ENCODE results near the gene SMIM21.

Gene SMIM21

GRCh38 chr18:75455249-75456198 lies 28.0 kb upstream of the SMIM21 start:
- H3K4me1 ChIP-seq (ENCODE audit: control insufficient read depth, insufficient read depth, low read length): peaks cover 2% of the 10 kb centered on the region
- peak overlapping the region; percentile 61 for H3K4me3 ChIP-seq (ENCODE audit: low read length)
- no peak overlapping the region for H3K9ac ChIP-seq (ENCODE audit: low read length)
- peak overlapping the region; percentile 55 for H3K27ac ChIP-seq (ENCODE audit: low read depth, low read length)
- H3K27me3 ChIP-seq (ENCODE audit: control insufficient read depth, insufficient read depth, low read length): peaks cover 7% of the 10 kb centered on the region
- H3K36me3 ChIP-seq (ENCODE audit: control insufficient read depth, insufficient read depth, low read length): no peaks in the 10 kb centered on the region

GRCh38 chr18:75454022-75454795 lies 26.7 kb upstream of the SMIM21 start:
- no peak overlapping the region for H3K4me3 ChIP-seq (ENCODE audit: low read length)
- no peak overlapping the region for H3K27ac ChIP-seq (ENCODE audit: low read depth, low read length)
- peaks cover 2% of the 10 kb centered on the region for H3K4me1 ChIP-seq (ENCODE audit: control insufficient read depth, insufficient read depth, low read length)
- H3K9ac ChIP-seq (ENCODE audit: low read length): no peak overlapping the region
- peaks cover 7% of the 10 kb centered on the region for H3K27me3 ChIP-seq (ENCODE audit: control insufficient read depth, insufficient read depth, low read length)
- H3K36me3 ChIP-seq (ENCODE audit: control insufficient read depth, insufficient read depth, low read length): no peaks in the 10 kb centered on the region

- H3K9ac ChIP-seq (ENCODE audit: low read length): no peak overlapping the region
- no peaks in the 10 kb centered on the region for H3K4me1 ChIP-seq (ENCODE audit: control insufficient read depth, insufficient read depth, low read length)
- H3K4me3 ChIP-seq (ENCODE audit: low read length): no peak overlapping the region
- no peaks in the 10 kb centered on the region for H3K36me3 ChIP-seq (ENCODE audit: control insufficient read depth, insufficient read depth, low read length)
- no peak overlapping the region for H3K27ac ChIP-seq (ENCODE audit: low read depth, low read length)
- no peaks in the 10 kb centered on the region for H3K27me3 ChIP-seq (ENCODE audit: control insufficient read depth, insufficient read depth, low read length)
Observed at GRCh38 chr18:75450906-75451305, 23.4 kb upstream of the SMIM21 start.

GRCh38 chr18:75441896-75442295 lies 14.4 kb upstream of the SMIM21 start:
- no peaks in the 10 kb centered on the region for H3K4me1 ChIP-seq (ENCODE audit: control insufficient read depth, insufficient read depth, low read length)
- H3K27ac ChIP-seq (ENCODE audit: low read depth, low read length): no peak overlapping the region
- no peaks in the 10 kb centered on the region for H3K27me3 ChIP-seq (ENCODE audit: control insufficient read depth, insufficient read depth, low read length)
- no peak overlapping the region for H3K4me3 ChIP-seq (ENCODE audit: low read length)
- H3K9ac ChIP-seq (ENCODE audit: low read length): no peak overlapping the region
- H3K36me3 ChIP-seq (ENCODE audit: control insufficient read depth, insufficient read depth, low read length): no peaks in the 10 kb centered on the region

GRCh38 chr18:75439348-75439747 lies 11.8 kb upstream of the SMIM21 start:
- H3K9ac ChIP-seq (ENCODE audit: low read length): no peak overlapping the region
- H3K36me3 ChIP-seq (ENCODE audit: control insufficient read depth, insufficient read depth, low read length): no peaks in the 10 kb centered on the region
- no peaks in the 10 kb centered on the region for H3K4me1 ChIP-seq (ENCODE audit: control insufficient read depth, insufficient read depth, low read length)
- H3K27me3 ChIP-seq (ENCODE audit: control insufficient read depth, insufficient read depth, low read length): no peaks in the 10 kb centered on the region
- no peak overlapping the region for H3K4me3 ChIP-seq (ENCODE audit: low read length)
- no peak overlapping the region for H3K27ac ChIP-seq (ENCODE audit: low read depth, low read length)

- Histone ChIP-seq H3K4me3 (ENCODE audit: low read length) (no peak overlapping the region), H3K4me1 (ENCODE audit: control insufficient read depth, insufficient read depth, low read length) (no peaks in the 10 kb centered on the region)
Observed at GRCh38 chr18:75438891-75439290, 11.4 kb upstream of the SMIM21 start.

GRCh38 chr18:75437979-75438378 lies 10.5 kb upstream of the SMIM21 start:
- H3K27ac ChIP-seq (ENCODE audit: low read depth, low read length): no peak overlapping the region
- H3K4me3 ChIP-seq (ENCODE audit: low read length): no peak overlapping the region
- no peaks in the 10 kb centered on the region for H3K4me1 ChIP-seq (ENCODE audit: control insufficient read depth, insufficient read depth, low read length)
- H3K36me3 ChIP-seq (ENCODE audit: control insufficient read depth, insufficient read depth, low read length): no peaks in the 10 kb centered on the region
- no peak overlapping the region for H3K9ac ChIP-seq (ENCODE audit: low read length)
- H3K27me3 ChIP-seq (ENCODE audit: control insufficient read depth, insufficient read depth, low read length): no peaks in the 10 kb centered on the region

More at GRCh38 chr18:75438891-75439290, 11.4 kb upstream of the SMIM21 start:
- Histone ChIP-seq H3K9ac (ENCODE audit: low read length) (no peak overlapping the region), H3K27ac (ENCODE audit: low read depth, low read length) (no peak overlapping the region), H3K36me3 (ENCODE audit: control insufficient read depth, insufficient read depth, low read length) (no peaks in the 10 kb centered on the region), H3K27me3 (ENCODE audit: control insufficient read depth, insufficient read depth, low read length) (no peaks in the 10 kb centered on the region)

- H3K4me3 ChIP-seq (ENCODE audit: low read length): no peak overlapping the region
- no peaks in the 10 kb centered on the region for H3K36me3 ChIP-seq (ENCODE audit: control insufficient read depth, insufficient read depth, low read length)
- H3K4me1 ChIP-seq (ENCODE audit: control insufficient read depth, insufficient read depth, low read length): no peaks in the 10 kb centered on the region
- H3K27ac ChIP-seq (ENCODE audit: low read depth, low read length): no peak overlapping the region
- H3K9ac ChIP-seq (ENCODE audit: low read length): no peak overlapping the region
- H3K27me3 ChIP-seq (ENCODE audit: control insufficient read depth, insufficient read depth, low read length): no peaks in the 10 kb centered on the region
Observed at GRCh38 chr18:75433098-75433497, 5.6 kb upstream of the SMIM21 start.

- Histone ChIP-seq H3K27me3 (ENCODE audit: control insufficient read depth, insufficient read depth, low read length) (no peaks in the 10 kb centered on the region), H3K4me1 (ENCODE audit: control insufficient read depth, insufficient read depth, low read length) (no peaks in the 10 kb centered on the region), H3K4me3 (ENCODE audit: low read length) (no peak overlapping the region), H3K27ac (ENCODE audit: low read depth, low read length) (no peak overlapping the region), H3K36me3 (ENCODE audit: control insufficient read depth, insufficient read depth, low read length) (no peaks in the 10 kb centered on the region), H3K9ac (ENCODE audit: low read length) (no peak overlapping the region)
Observed at GRCh38 chr18:75429975-75430374, 2.5 kb upstream of the SMIM21 start.

GRCh38 chr18:75428490-75428889 lies 987 bp upstream of the SMIM21 start:
- Histone ChIP-seq H3K27ac (ENCODE audit: low read depth, low read length) (no peak overlapping the region), H3K27me3 (ENCODE audit: control insufficient read depth, insufficient read depth, low read length) (no peaks in the 10 kb centered on the region), H3K4me3 (ENCODE audit: low read length) (no peak overlapping the region), H3K9ac (ENCODE audit: low read length) (no peak overlapping the region), H3K4me1 (ENCODE audit: control insufficient read depth, insufficient read depth, low read length) (no peaks in the 10 kb centered on the region), H3K36me3 (ENCODE audit: control insufficient read depth, insufficient read depth, low read length) (no peaks in the 10 kb centered on the region)

- Histone ChIP-seq H3K4me1 (ENCODE audit: control insufficient read depth, insufficient read depth, low read length) (no peaks in the 10 kb centered on the region), H3K27ac (ENCODE audit: low read depth, low read length) (no peak overlapping the region), H3K27me3 (ENCODE audit: control insufficient read depth, insufficient read depth, low read length) (no peaks in the 10 kb centered on the region), H3K36me3 (ENCODE audit: control insufficient read depth, insufficient read depth, low read length) (no peaks in the 10 kb centered on the region), H3K4me3 (ENCODE audit: low read length) (no peak overlapping the region), H3K9ac (ENCODE audit: low read length) (no peak overlapping the region)
Observed at GRCh38 chr18:75422341-75422910, 5.1 kb downstream of the SMIM21 start.

- Histone ChIP-seq H3K27ac (ENCODE audit: low read depth, low read length) (no peak overlapping the region), H3K36me3 (ENCODE audit: control insufficient read depth, insufficient read depth, low read length) (no peaks in the 10 kb centered on the region), H3K9ac (ENCODE audit: low read length) (no peak overlapping the region), H3K4me3 (ENCODE audit: low read length) (no peak overlapping the region), H3K4me1 (ENCODE audit: control insufficient read depth, insufficient read depth, low read length) (no peaks in the 10 kb centered on the region), H3K27me3 (ENCODE audit: control insufficient read depth, insufficient read depth, low read length) (no peaks in the 10 kb centered on the region)
Observed at GRCh38 chr18:75421656-75422055, 5.8 kb downstream of the SMIM21 start.

Data from rectal smooth muscle tissue (tissue), 1 donor.